DMS153 treated with DMSO at 0.1 percent for 48 hours (cell line): ENCODE measurements around the gene OBP2A.
"Not testable (repeated sequence)": the region's sequence is repeated elsewhere in the genome, so short reads cannot be mapped to it uniquely, and the experiment has no call there.

Experiments
- DNase-seq: peaks from one replicate; lab custom pipeline; 2025; ENCODE audit not compliant: unreplicated experiment; lab: John Stamatoyannopoulos, UW

OBP2A gene

GRCh38 chr9:135509458-135509857, 36.5 kb upstream of the OBP2A start:
- no peak for DNase-seq

GRCh38 chr9:135512241-135512603, 33.7 kb upstream of the OBP2A start:
- no peak for DNase-seq

GRCh38 chr9:135512904-135513303, 33.0 kb upstream of the OBP2A start:
- DNase-seq, result no peak

GRCh38 chr9:135513351-135513846, 32.5 kb upstream of the OBP2A start:
- no peak for DNase-seq

- not testable (repeated sequence) for DNase-seq
Measured at GRCh38 chr9:135513906-135514305, 32.0 kb upstream of the OBP2A start.

GRCh38 chr9:135514342-135515082, 31.4 kb upstream of the OBP2A start:
- no peak for DNase-seq

- DNase-seq, result no peak
Measured at GRCh38 chr9:135515083-135515951, 30.6 kb upstream of the OBP2A start.

- DNase-seq, result no peak
Measured at GRCh38 chr9:135516132-135516860, 29.6 kb upstream of the OBP2A start.

GRCh38 chr9:135517407-135517822, 28.5 kb upstream of the OBP2A start:
- DNase-seq, result no peak

- no peak for DNase-seq
Measured at GRCh38 chr9:135519179-135519971, 26.6 kb upstream of the OBP2A start.

- no peak for DNase-seq
Measured at GRCh38 chr9:135520916-135521607, 24.9 kb upstream of the OBP2A start, which contains the start of gene LCN1. TSS of gene LCN1 (plus strand) at chr9:135521440. CDS start at chr9:135521498, 58 bp downstream.

GRCh38 chr9:135521608-135522095, 24.3 kb upstream of the OBP2A start:
- no peak for DNase-seq

GRCh38 chr9:135522137-135522877, 23.6 kb upstream of the OBP2A start:
- DNase-seq, result no peak

- no peak for DNase-seq
Measured at GRCh38 chr9:135522931-135523330, 23.0 kb upstream of the OBP2A start.

- no peak for DNase-seq
Measured at GRCh38 chr9:135523521-135524129, 22.3 kb upstream of the OBP2A start.

GRCh38 chr9:135524130-135524861, 21.6 kb upstream of the OBP2A start:
- DNase-seq, result no peak

- DNase-seq, result no peak
Measured at GRCh38 chr9:135525241-135526088, 20.5 kb upstream of the OBP2A start.
